ENCODE data around the gene FOXO6. TPM values are rescaled to one million over a fixed set of nuclear protein-coding genes. Genes with fewer than 3 reads are reported as not detected.
A peak's percentile ranks its signal among the peaks of the same experiment; 100 is the strongest.

The FOXO6 gene
- total and polyA plus RNA-seq, 9 of the 15 experiments (the other 6 are each of a cell fraction or from before 2014, with no cell fraction given): 0.04 to 0.31 (median 0.12) TPM; not detected in 5

- intact Hi-C loops (cut with micrococcal nuclease) (loop anchor here (1.0 to 2.0 kb wide), 3 partner anchors 109 to 163 kb away; no protein-coding TSS in a partner anchor), in situ Hi-C loops (cut with MboI) (loop anchor here (5.0 kb wide), 2 partner anchors 114 to 164 kb away; no protein-coding TSS in a partner anchor)
- ChIA-PET POLR2A (interaction anchor here (1.6 to 2.1 kb wide), 2 partner anchors 11 to 13 kb away, joined by 5 to 6 read pairs; no protein-coding TSS in a partner anchor), CTCF (ENCODE audit: low intra/inter-chr PET ratio) (interaction anchor here (0.5 to 3.1 kb wide), 9 partner anchors 31 to 394 kb away, joined by 3 to 25 read pairs (median 6); no protein-coding TSS in a partner anchor)
- Histone ChIP-seq H3K9ac (ENCODE audit: insufficient read depth in 1 of 2, low read depth in 2 of 2, low read length in 2 of 2) (no peak overlapping the region), H2AFZ (ENCODE audit: low read depth, low read length) (no peak overlapping the region), H3K4me1 (replicated peaks in 1 of 2; ENCODE audit: control insufficient read depth in 2 of 2, insufficient read depth in 2 of 2, low read length in 2 of 2) (peaks cover 7 to 19% of the 10 kb centered on the region in 2 experiments; a peak in 3 of 5 replicates), H3K4me3 (no peak overlapping the region), H3K9me3 (replicated peaks; ENCODE audit: control insufficient read depth, insufficient read depth, low read depth, low read length) (no peaks in the 10 kb centered on the region), H3K4me2 (ENCODE audit: insufficient read depth, low read length) (no peak overlapping the region), H3K36me3 (ENCODE audit: control insufficient read depth, insufficient read depth, low read length) (no peaks in the 10 kb centered on the region), H3K27me3 (ENCODE audit: control insufficient read depth in 2 of 2, insufficient read depth in 2 of 2, low read length in 2 of 2) (peaks cover 18 to 47% of the 10 kb centered on the region in 2 experiments), H4K20me1 (replicated peaks; ENCODE audit: control insufficient read depth, insufficient read depth, low read length) (peaks cover 16% of the 10 kb centered on the region), H3K9me1 (ENCODE audit: control insufficient read depth, insufficient read depth, low read length) (no peaks in the 10 kb centered on the region), H3K27ac (ENCODE audit: extremely low read depth, low read depth, low read length) (no peak overlapping the region), H3K79me2 (ENCODE audit: control insufficient read depth, insufficient read depth, low read length) (no peaks in the 10 kb centered on the region)
- FAIRE-seq (no peak), DNase-seq (ENCODE audit: extremely low read depth in 1 of 4, low spot score in 3 of 4) (peak in 1 of 4 experiments; percentile 27), ATAC-seq (no peak)
- peak; percentile 68 for TF ChIP-seq NFIC (IDR thresholded peaks at IDR 0.05)
- TF ChIP-seq RHOXF2B (CRISPR knock-in tag; conservative IDR thresholded peaks at IDR 0.05): no peak
- no peak for TF ChIP-seq ZNF224 (CRISPR knock-in tag; IDR thresholded peaks at IDR 0.05)
- no peak for TF ChIP-seq PCBP1 (IDR thresholded peaks at IDR 0.05; ENCODE audit: low read depth, low read length, poor library complexity, severe bottlenecking)
- TF ChIP-seq RBM25 (IDR thresholded peaks at IDR 0.05; ENCODE audit: low read depth, low read length, severe bottlenecking): peak; percentile 84
- no peak for TF ChIP-seq ZNF133 (CRISPR knock-in tag; IDR thresholded peaks at IDR 0.05)
- TF ChIP-seq MIER1 (IDR thresholded peaks at IDR 0.05; ENCODE audit: low read depth): no peak
- TF ChIP-seq L3MBTL2 (IDR thresholded peaks at IDR 0.05): no peak
- 0 out of 2 replicates have a peak, but pooled peaks have one; percentile 32 for TF ChIP-seq HDAC2 (IDR thresholded peaks at IDR 0.05)
- TF ChIP-seq TSC22D4 (tag; IDR thresholded peaks at IDR 0.05): no peak
- TF ChIP-seq, protein P1, sequence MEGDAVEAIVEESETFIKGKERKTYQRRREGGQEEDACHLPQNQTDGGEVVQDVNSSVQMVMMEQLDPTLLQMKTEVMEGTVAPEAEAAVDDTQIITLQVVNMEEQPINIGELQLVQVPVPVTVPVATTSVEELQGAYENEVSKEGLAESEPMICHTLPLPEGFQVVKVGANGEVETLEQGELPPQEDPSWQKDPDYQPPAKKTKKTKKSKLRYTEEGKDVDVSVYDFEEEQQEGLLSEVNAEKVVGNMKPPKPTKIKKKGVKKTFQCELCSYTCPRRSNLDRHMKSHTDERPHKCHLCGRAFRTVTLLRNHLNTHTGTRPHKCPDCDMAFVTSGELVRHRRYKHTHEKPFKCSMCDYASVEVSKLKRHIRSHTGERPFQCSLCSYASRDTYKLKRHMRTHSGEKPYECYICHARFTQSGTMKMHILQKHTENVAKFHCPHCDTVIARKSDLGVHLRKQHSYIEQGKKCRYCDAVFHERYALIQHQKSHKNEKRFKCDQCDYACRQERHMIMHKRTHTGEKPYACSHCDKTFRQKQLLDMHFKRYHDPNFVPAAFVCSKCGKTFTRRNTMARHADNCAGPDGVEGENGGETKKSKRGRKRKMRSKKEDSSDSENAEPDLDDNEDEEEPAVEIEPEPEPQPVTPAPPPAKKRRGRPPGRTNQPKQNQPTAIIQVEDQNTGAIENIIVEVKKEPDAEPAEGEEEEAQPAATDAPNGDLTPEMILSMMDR (IDR thresholded peaks at IDR 0.05 in 2 of 3, conservative IDR thresholded peaks at IDR 0.05 in 1 of 3; ENCODE audit: insufficient read depth in 2 of 3, low read depth in 1 of 3, low read length in 3 of 3): peak in 2 of 3 experiments; percentile 2 to 19; a peak in 1 of 6 replicates
- peak; percentile 71 for TF ChIP-seq ZFP36 (IDR thresholded peaks at IDR 0.05; ENCODE audit: low read depth, low read length, partially characterized antibody)
- BruUV-seq (replicated peaks): no TSS peak
- WGBS (ENCODE audit: insufficient coverage, low coverage, missing lambda C conversion rate): 31% methylated on average over 19 of the region's 20 CpGs
These were observed 70.5 kb downstream of the FOXO6 start for GRCh38 chr1:41431490-41432350.

Data from K562 (cell line).